IMR-90 (cell line): Measurements from ENCODE around the gene TPM4. TPM values are rescaled to one million over a fixed set of nuclear protein-coding genes. Genes with fewer than 3 reads are reported as not detected.

Experiments used
- ATAC-seq: fragments of 200-7000 bp; cut with Tn5 transposase; 2 replicates; pipeline ENCODE4 v1.9.1; 2020; ENCODE audit warnings: low read depth, mild to moderate bottlenecking, moderate library complexity
- BruUV-seq: library from RNA; stranded (reverse); fragments of 400-500 nt; replicated peaks from 2 replicates; lab custom pipeline; 2021; lab: Mats Ljungman, UMichigan
- CTCF ChIA-PET: fragments of 300-600 bp; formaldehyde crosslinking; extraction: SDS; loops from one replicate; lab custom pipeline; 2021; ENCODE audit warnings: antibody characterized with exemption; lab: Yijun Ruan, JAX
- POLR2A ChIA-PET: fragments of 300-600 bp; sonication (Branson Sonifier 250); formaldehyde crosslinking; loops from one replicate; lab custom pipeline; 2022; ENCODE audit warnings: antibody characterized with exemption; ENCODE audit not compliant: unreplicated experiment; lab: Charles Lee
- DNase-seq: peaks from one replicate; pipeline ENCODE4 v3.0.0; 2013
- H2AFZ ChIP-seq: replicated peaks from 2 replicates; pipeline ENCODE3; 2013; ENCODE audit warnings: low read length, mild to moderate bottlenecking; ENCODE audit not compliant: poor library complexity
- H2AK5ac ChIP-seq: 2 replicates; pipeline ENCODE4 v1.6.1; 2013; ENCODE audit warnings: low read depth, low read length, inconsistent platforms
- H2AK9ac ChIP-seq: replicated peaks from 2 replicates; pipeline ENCODE3; 2013; ENCODE audit warnings: mild to moderate bottlenecking, low read depth, low read length, moderate library complexity; ENCODE audit not compliant: poor library complexity
- H2BK120ac ChIP-seq: 2 replicates; pipeline ENCODE4 v1.6.1; 2013; ENCODE audit warnings: low read depth, low read length, inconsistent platforms
- H2BK15ac ChIP-seq: 3 replicates; pipeline ENCODE4 v1.6.1; 2013; ENCODE audit warnings: low read depth, low read length, inconsistent platforms
- H2BK20ac ChIP-seq: 2 replicates; pipeline ENCODE4 v1.6.1; 2013; ENCODE audit warnings: low read depth, mild to moderate bottlenecking, inconsistent platforms, low read length, moderate library complexity
- H2BK5ac ChIP-seq: 2 replicates; pipeline ENCODE4 v1.6.1; 2013; ENCODE audit warnings: mild to moderate bottlenecking, low read depth, low read length, inconsistent platforms; ENCODE audit not compliant: poor library complexity, severe bottlenecking
- H3K14ac ChIP-seq: replicated peaks from 2 replicates; pipeline ENCODE4 v1.6.1; 2013; ENCODE audit warnings: low read depth, low read length, inconsistent platforms
- H3K18ac ChIP-seq: 2 replicates; pipeline ENCODE4 v1.6.1; 2013; ENCODE audit warnings: low read depth, low read length, control low read depth
- H3K23ac ChIP-seq: 2 replicates; pipeline ENCODE4 v1.6.1; 2013; ENCODE audit warnings: low read depth, low read length, inconsistent platforms
- H3K27ac ChIP-seq: 2 replicates; pipeline ENCODE4 v1.5.1; 2013; ENCODE audit warnings: mild to moderate bottlenecking, control low read depth, low read length; ENCODE audit not compliant: insufficient read depth
- H3K27me3 ChIP-seq: 2 replicates; pipeline ENCODE4 v1.6.1; 2013; ENCODE audit warnings: low read length; ENCODE audit not compliant: control insufficient read depth, insufficient read depth
- H3K36me3 ChIP-seq: 2 replicates; pipeline ENCODE4 v1.6.1; 2013; ENCODE audit warnings: low read length, mixed read lengths; ENCODE audit not compliant: control insufficient read depth, insufficient read depth
- H3K4ac ChIP-seq: 2 replicates; pipeline ENCODE4 v1.6.1; 2013; ENCODE audit warnings: low read depth, low read length, inconsistent platforms
- H3K4me1 ChIP-seq: 2 replicates; pipeline ENCODE4 v1.6.1; 2013; ENCODE audit warnings: low read length, mixed read lengths; ENCODE audit not compliant: control insufficient read depth, insufficient read depth
- H3K4me2 ChIP-seq: 2 replicates; pipeline ENCODE4 v1.6.1; 2013; ENCODE audit warnings: low read depth, mild to moderate bottlenecking, control low read depth, low read length, moderate library complexity
- H3K4me3 ChIP-seq: 2 replicates; pipeline ENCODE4 v1.5.1; 2013; ENCODE audit warnings: low read depth, mild to moderate bottlenecking, control low read depth, low read length, moderate library complexity; ENCODE audit not compliant: insufficient read depth
- H3K56ac ChIP-seq: 2 replicates; pipeline ENCODE4 v1.6.1; 2013; ENCODE audit warnings: low read length, inconsistent platforms; ENCODE audit not compliant: insufficient read depth; ENCODE audit errors: extremely low read depth
- H3K79me1 ChIP-seq, 2 experiments: 2 replicates each; pipeline ENCODE4 v1.6.1; 2013; ENCODE audit warnings: low read length in 2 of 2, inconsistent platforms in 1 of 2, low read depth in 1 of 2
- H3K9ac ChIP-seq: 2 replicates; pipeline ENCODE4 v1.6.1; 2013; ENCODE audit warnings: low read depth, low read length, control low read depth
- H3K9me1 ChIP-seq: 2 replicates; pipeline ENCODE4 v1.6.1; 2013; ENCODE audit warnings: low read length, inconsistent platforms; ENCODE audit not compliant: insufficient read depth
- H3K9me3 ChIP-seq: 2 replicates; pipeline ENCODE4 v1.6.1; 2013; ENCODE audit warnings: low read length; ENCODE audit not compliant: control insufficient read depth, insufficient read depth
- H4K20me1 ChIP-seq: 2 replicates; pipeline ENCODE4 v1.6.1; 2013; ENCODE audit warnings: low read length, inconsistent platforms; ENCODE audit not compliant: insufficient read depth
- H4K5ac ChIP-seq: 2 replicates; pipeline ENCODE4 v1.6.1; 2013; ENCODE audit warnings: mild to moderate bottlenecking, low read depth, low read length, control low read depth
- H4K8ac ChIP-seq, 2 experiments: 2 replicates each; pipeline ENCODE4 v1.6.1; 2013; ENCODE audit warnings: low read depth in 2 of 2, low read length in 2 of 2, control low read depth in 1 of 2, inconsistent platforms in 1 of 2
- H4K91ac ChIP-seq: 2 replicates; pipeline ENCODE4 v1.6.1; 2013; ENCODE audit warnings: low read depth, low read length, inconsistent platforms; ENCODE audit not compliant: insufficient read depth
- BHLHE40 ChIP-seq: fragments of 150-350 bp; IDR thresholded peaks from 2 replicates; pipeline ENCODE4 v1.6.1; 2016; ENCODE audit warnings: mild to moderate bottlenecking, low read depth, low read length
- FOS ChIP-seq: fragments of 150-350 bp; IDR thresholded peaks from 2 replicates; pipeline ENCODE4 v1.6.1; 2016; ENCODE audit warnings: low read depth, low read length
- MAZ ChIP-seq: IDR thresholded peaks from 2 replicates; pipeline ENCODE4 v1.6.1; 2012; ENCODE audit warnings: low read depth, mild to moderate bottlenecking, low read length, improper control_type of control experiment, moderate library complexity, borderline replicate concordance
- MXI1 ChIP-seq: IDR thresholded peaks from 2 replicates; pipeline ENCODE4 v1.6.1; 2012; ENCODE audit warnings: low read depth, mild to moderate bottlenecking, low read length, moderate library complexity, borderline replicate concordance
- NFE2L2 ChIP-seq: fragments of 150-350 bp; IDR thresholded peaks from 2 replicates; pipeline ENCODE4 v1.6.1; 2016; ENCODE audit warnings: low read depth, mild to moderate bottlenecking, low read length
- WGBS, 2 experiments: methylation state at CpG; one replicate each; pipeline versions ENCODE4 v1.1.5 to v1.1.7; 2013; ENCODE audit warnings: missing lambda C conversion rate in 2 of 2; ENCODE audit not compliant: insufficient read length in 1 of 2; ENCODE audit errors: extremely low coverage in 2 of 2; 5-methylcytosine and 5-hydroxymethylcytosine counted together
- dilution Hi-C: fragments of 300-500 bp; cut with HindIII; formaldehyde crosslinking; loops from one replicate; pipeline ENCODE4 v1.14.3; 2018; ENCODE audit warnings: low sequenced_read_pairs; ENCODE audit not compliant: unreplicated experiment
- in situ Hi-C: fragments of 300-500 bp; cut with MboI; formaldehyde crosslinking; loops from 3 replicates; pipeline ENCODE4 v1.14.3; 2019; ENCODE audit warnings: low sequenced_read_pairs, inconsistent platforms, mixed read lengths
- intact Hi-C: fragments of 100-400 bp; cut with micrococcal nuclease; formaldehyde crosslinking; loops from 2 replicates; pipeline ENCODE4 v1.10.0; 2022
- polyA plus RNA-seq, 3 experiments: library from polyadenylated mRNA; depleted of rRNA; stranded (reverse); fragments of >200 nt; gene quantifications; 2 replicates each; pipeline ENCODE4 v1.2.3, GENCODE V29; 2012; ENCODE audit warnings: low replicate concordance in 1 of 3
- total RNA-seq: library from RNA; depleted of rRNA; stranded (reverse); fragments of >200 nt; gene quantifications from 2 replicates; pipeline ENCODE4 v1.2.3, GENCODE V29; 2012

TPM4 gene
- total and polyA plus RNA-seq, 2 of the 4 experiments (the other 2 are of a cell fraction), result 1,075 to 1,160 TPM

DNA sequence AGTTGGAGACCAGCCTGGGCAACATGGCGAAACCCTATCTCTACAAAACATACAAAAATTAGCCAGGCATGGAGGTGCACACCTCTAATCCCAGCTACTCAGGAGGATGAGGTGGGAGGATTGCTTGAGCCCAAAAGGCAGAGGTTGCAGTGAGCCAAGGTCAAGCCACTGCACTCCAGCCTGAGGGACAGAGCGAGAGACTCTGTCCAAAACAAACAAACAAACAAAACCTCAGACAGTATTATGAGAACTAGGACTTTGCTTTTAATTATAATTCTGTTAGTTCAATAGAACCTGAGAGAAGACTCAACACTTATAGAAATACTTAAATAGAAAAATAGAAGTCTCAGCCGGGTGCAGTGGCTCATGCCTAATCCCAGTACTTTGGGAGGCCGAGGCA is 31.1 kb upstream of the TPM4 start:
- Histone ChIP-seq H3K9me3 (0 out of 2 replicates have a peak, but pooled peaks cover 2% of the 10 kb centered on the region), H4K20me1 (no peaks in the 10 kb centered on the region), H3K4ac (no peak overlapping the region), H3K4me3 (no peak overlapping the region), H3K79me1 (no peaks in the 10 kb centered on the region), H3K4me2 (no peak overlapping the region), H3K4me1 (peaks cover 2% of the 10 kb centered on the region), H3K27me3 (no peaks in the 10 kb centered on the region), H2BK20ac (no peak overlapping the region), H2BK15ac (no peak overlapping the region), H3K14ac (no peak overlapping the region), H3K36me3 (no peaks in the 10 kb centered on the region), H3K9me1 (no peaks in the 10 kb centered on the region), H2AFZ (no peak overlapping the region), H4K5ac (no peak overlapping the region), H3K9ac (no peak overlapping the region), H2BK5ac (no peak overlapping the region), H4K8ac (no peak overlapping the region), H3K56ac (no peak overlapping the region), H4K91ac (no peak overlapping the region), H2AK5ac (no peak overlapping the region), H2AK9ac (no peak overlapping the region), H3K27ac (no peak overlapping the region), H2BK120ac (no peak overlapping the region), H3K18ac (no peak overlapping the region), H3K23ac (no peak overlapping the region)
- in situ Hi-C loops, result loop anchor here (10.0 kb wide), 1 partner anchor 340 kb away; no protein-coding TSS in a partner anchor
- ChIA-PET POLR2A (no interaction called here), CTCF (interaction anchor here (0.9 kb wide), 1 partner anchor 12 kb away, joined by 4 read pairs; no protein-coding TSS in a partner anchor)
- intact Hi-C loops, result no loop called here
- TF ChIP-seq MXI1 (no peak), FOS (no peak), MAZ (no peak), BHLHE40 (no peak), NFE2L2 (no peak)
- ATAC-seq (no peak), DNase-seq (no peak)
- dilution Hi-C loops, result no loop called here
- WGBS, 2 experiments, result no CpG with 5 or more reads among the region's 4 CpGs
- BruUV-seq, result no TSS peak
